ENCODE data around the gene YPEL5. TPM values are rescaled to one million over a fixed set of nuclear protein-coding genes. Genes with fewer than 3 reads are reported as not detected.

The YPEL5 gene
- total and polyA plus RNA-seq, 2 donors (not counting 1 experiment from before 2014, with no cell fraction given) = 94.7 to 159 TPM

DNA sequence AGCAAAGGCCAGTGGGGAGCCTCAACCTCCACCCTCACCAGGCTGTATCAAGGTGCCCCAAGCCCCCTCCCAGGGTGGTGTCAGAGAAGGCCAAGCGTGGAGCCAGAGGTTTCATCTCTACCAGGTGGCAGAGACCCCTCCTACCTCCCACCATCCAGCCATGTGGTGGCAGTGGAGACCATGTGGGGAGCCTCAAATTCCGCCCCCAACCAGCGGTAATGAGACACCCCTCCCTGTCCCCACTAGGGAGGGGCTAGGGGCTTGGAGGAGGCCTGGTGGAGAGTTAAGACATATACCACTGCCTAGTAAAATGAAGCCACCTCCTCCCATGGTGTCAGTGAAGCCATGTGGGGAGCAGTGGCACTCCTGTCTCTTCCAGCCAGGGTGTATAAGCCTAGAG, 24.4 kb upstream of the YPEL5 start:
- H3K27ac ChIP-seq (ENCODE audit: insufficient read depth, low read length) = no peak overlapping the region
- H3K4me2 ChIP-seq (ENCODE audit: extremely low read depth, insufficient read depth, low read length) = no peak overlapping the region
- DNase-seq (ENCODE audit: low read depth in 2 of 2) = no peak
- no peak overlapping the region for H2AFZ ChIP-seq (ENCODE audit: low read length)
- H3K9ac ChIP-seq (ENCODE audit: insufficient read depth, low read length) = no peak overlapping the region
- H3K27me3 ChIP-seq (ENCODE audit: control insufficient read depth, insufficient read depth, low read length) = peaks cover 3% of the 10 kb centered on the region
- no peaks in the 10 kb centered on the region for H3K4me1 ChIP-seq (ENCODE audit: control insufficient read depth, extremely low read depth, insufficient read depth, low read length)
- H3K79me2 ChIP-seq (ENCODE audit: control insufficient read depth, insufficient read depth, low read length) = no peaks in the 10 kb centered on the region
- no peak for TF ChIP-seq EZH2 (IDR thresholded peaks at IDR 0.05; ENCODE audit: low read length, missing control alignments)
- TF ChIP-seq, protein P1, sequence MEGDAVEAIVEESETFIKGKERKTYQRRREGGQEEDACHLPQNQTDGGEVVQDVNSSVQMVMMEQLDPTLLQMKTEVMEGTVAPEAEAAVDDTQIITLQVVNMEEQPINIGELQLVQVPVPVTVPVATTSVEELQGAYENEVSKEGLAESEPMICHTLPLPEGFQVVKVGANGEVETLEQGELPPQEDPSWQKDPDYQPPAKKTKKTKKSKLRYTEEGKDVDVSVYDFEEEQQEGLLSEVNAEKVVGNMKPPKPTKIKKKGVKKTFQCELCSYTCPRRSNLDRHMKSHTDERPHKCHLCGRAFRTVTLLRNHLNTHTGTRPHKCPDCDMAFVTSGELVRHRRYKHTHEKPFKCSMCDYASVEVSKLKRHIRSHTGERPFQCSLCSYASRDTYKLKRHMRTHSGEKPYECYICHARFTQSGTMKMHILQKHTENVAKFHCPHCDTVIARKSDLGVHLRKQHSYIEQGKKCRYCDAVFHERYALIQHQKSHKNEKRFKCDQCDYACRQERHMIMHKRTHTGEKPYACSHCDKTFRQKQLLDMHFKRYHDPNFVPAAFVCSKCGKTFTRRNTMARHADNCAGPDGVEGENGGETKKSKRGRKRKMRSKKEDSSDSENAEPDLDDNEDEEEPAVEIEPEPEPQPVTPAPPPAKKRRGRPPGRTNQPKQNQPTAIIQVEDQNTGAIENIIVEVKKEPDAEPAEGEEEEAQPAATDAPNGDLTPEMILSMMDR (conservative IDR thresholded peaks at IDR 0.05 in 1 of 2, IDR thresholded peaks at IDR 0.05 in 1 of 2; ENCODE audit: low read depth in 1 of 2, low read length in 2 of 2) = no peak
- no peaks in the 10 kb centered on the region for H3K36me3 ChIP-seq (ENCODE audit: control insufficient read depth, insufficient read depth, low read length)
- no peak overlapping the region for H3K4me3 ChIP-seq (replicated peaks in 1 of 4; ENCODE audit: control extremely low read depth in 1 of 4, insufficient read depth in 1 of 4, low read depth in 3 of 4, low read length in 4 of 4)
- H3K9me3 ChIP-seq (ENCODE audit: control insufficient read depth, insufficient read depth, low read depth, low read length) = no peaks in the 10 kb centered on the region
- no peaks in the 10 kb centered on the region for H4K20me1 ChIP-seq (ENCODE audit: control insufficient read depth, extremely low read depth, insufficient read depth, low read length)

DNA sequence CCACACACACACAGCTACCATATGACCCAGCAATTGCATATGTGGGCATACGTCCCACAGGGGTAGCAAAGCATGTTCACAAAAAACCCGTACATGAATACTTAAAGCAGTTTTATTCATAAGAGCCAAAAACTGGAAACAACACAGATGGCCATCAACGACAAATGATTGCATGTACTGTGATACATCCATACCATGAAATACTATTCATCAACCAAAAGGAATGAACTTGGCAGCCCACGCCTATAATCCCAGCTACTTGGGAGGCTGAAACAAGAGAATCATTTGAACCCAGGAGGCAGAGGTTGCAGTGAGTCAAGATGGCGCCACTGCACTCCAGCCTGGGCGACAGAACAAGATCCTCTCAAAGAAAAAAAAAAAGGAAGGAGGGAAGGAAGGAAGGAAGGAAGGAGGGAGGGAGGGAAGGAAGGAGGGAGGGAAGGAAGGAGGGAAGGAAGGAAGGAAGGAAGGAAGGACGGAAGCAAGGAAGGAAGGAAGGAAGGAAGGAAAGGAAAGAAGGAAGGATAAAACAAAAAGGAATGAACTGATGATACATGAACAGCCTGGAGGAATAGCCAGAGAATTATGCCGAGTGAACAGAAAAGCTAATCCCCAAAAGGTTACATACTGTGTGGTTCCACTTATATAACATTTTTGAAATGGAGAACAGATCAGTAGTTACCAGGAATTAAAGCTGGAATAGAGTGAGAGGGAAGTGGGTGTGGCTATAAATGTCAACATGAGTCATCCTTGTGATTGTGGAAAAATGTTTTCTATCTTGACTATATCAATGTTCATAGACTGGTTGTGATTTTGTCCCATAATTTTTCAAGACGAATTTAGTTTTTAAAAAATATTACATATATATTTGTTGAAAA, 19.6 kb upstream of the YPEL5 start:
- H3K4me1 ChIP-seq (ENCODE audit: control insufficient read depth, extremely low read depth, insufficient read depth, low read length) = no peaks in the 10 kb centered on the region
- H3K9ac ChIP-seq (ENCODE audit: insufficient read depth, low read length) = no peak overlapping the region
- DNase-seq (ENCODE audit: low read depth in 2 of 2) = peak; percentile 25 to 48
- H2AFZ ChIP-seq (ENCODE audit: low read length) = no peak overlapping the region
- TF ChIP-seq, protein P1 (conservative IDR thresholded peaks at IDR 0.05 in 1 of 2, IDR thresholded peaks at IDR 0.05 in 1 of 2; ENCODE audit: low read depth in 1 of 2, low read length in 2 of 2) = no peak
- no peak for TF ChIP-seq EZH2 (IDR thresholded peaks at IDR 0.05; ENCODE audit: low read length, missing control alignments)
- no peaks in the 10 kb centered on the region for H4K20me1 ChIP-seq (ENCODE audit: control insufficient read depth, extremely low read depth, insufficient read depth, low read length)
- H3K79me2 ChIP-seq (ENCODE audit: control insufficient read depth, insufficient read depth, low read length) = no peaks in the 10 kb centered on the region
- H3K36me3 ChIP-seq (ENCODE audit: control insufficient read depth, insufficient read depth, low read length) = no peaks in the 10 kb centered on the region
- H3K27me3 ChIP-seq (ENCODE audit: control insufficient read depth, insufficient read depth, low read length) = no peaks in the 10 kb centered on the region
- no peak overlapping the region for H3K4me2 ChIP-seq (ENCODE audit: extremely low read depth, insufficient read depth, low read length)
- no peaks in the 10 kb centered on the region for H3K9me3 ChIP-seq (ENCODE audit: control insufficient read depth, insufficient read depth, low read depth, low read length)
- no peak overlapping the region for H3K27ac ChIP-seq (ENCODE audit: insufficient read depth, low read length)
- no peak overlapping the region for H3K4me3 ChIP-seq (replicated peaks in 1 of 4; ENCODE audit: control extremely low read depth in 1 of 4, insufficient read depth in 1 of 4, low read depth in 3 of 4, low read length in 4 of 4)

DNA sequence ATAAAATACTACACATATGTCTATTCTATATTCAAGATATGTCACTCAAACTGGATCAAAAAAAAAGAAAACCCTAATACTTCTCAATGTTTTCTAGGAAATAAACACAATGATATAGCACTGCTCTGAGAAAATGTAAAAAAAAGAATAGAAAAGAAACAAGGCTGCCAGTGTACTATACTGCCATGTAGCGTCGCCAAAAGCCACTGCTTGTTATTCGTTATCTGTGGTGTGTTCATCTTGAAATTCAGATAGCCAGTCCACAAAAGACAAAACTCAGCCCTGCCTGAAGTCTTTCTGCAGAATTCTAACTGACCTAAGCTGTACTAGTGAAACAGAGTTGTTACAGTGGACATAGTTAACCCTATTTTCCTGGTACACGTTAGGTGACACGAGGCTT, 12.2 kb upstream of the YPEL5 start:
- H3K27ac ChIP-seq (ENCODE audit: insufficient read depth, low read length) = no peak overlapping the region
- H3K27me3 ChIP-seq (ENCODE audit: control insufficient read depth, insufficient read depth, low read length) = peaks cover 5% of the 10 kb centered on the region
- H3K4me1 ChIP-seq (ENCODE audit: control insufficient read depth, extremely low read depth, insufficient read depth, low read length) = no peaks in the 10 kb centered on the region
- H3K4me3 ChIP-seq (replicated peaks in 1 of 4; ENCODE audit: control extremely low read depth in 1 of 4, insufficient read depth in 1 of 4, low read depth in 3 of 4, low read length in 4 of 4) = no peak overlapping the region
- H4K20me1 ChIP-seq (ENCODE audit: control insufficient read depth, extremely low read depth, insufficient read depth, low read length) = no peaks in the 10 kb centered on the region
- no peaks in the 10 kb centered on the region for H3K9me3 ChIP-seq (ENCODE audit: control insufficient read depth, insufficient read depth, low read depth, low read length)
- H3K4me2 ChIP-seq (ENCODE audit: extremely low read depth, insufficient read depth, low read length) = no peak overlapping the region
- H3K9ac ChIP-seq (ENCODE audit: insufficient read depth, low read length) = no peak overlapping the region
- no peaks in the 10 kb centered on the region for H3K79me2 ChIP-seq (ENCODE audit: control insufficient read depth, insufficient read depth, low read length)
- no peak for DNase-seq (ENCODE audit: low read depth in 2 of 2)
- TF ChIP-seq EZH2 (IDR thresholded peaks at IDR 0.05; ENCODE audit: low read length, missing control alignments) = no peak
- TF ChIP-seq, protein P1 (conservative IDR thresholded peaks at IDR 0.05 in 1 of 2, IDR thresholded peaks at IDR 0.05 in 1 of 2; ENCODE audit: low read depth in 1 of 2, low read length in 2 of 2) = no peak
- no peaks in the 10 kb centered on the region for H3K36me3 ChIP-seq (ENCODE audit: control insufficient read depth, insufficient read depth, low read length)
- no peak overlapping the region for H2AFZ ChIP-seq (ENCODE audit: low read length)

Measured in fibroblast of lung (primary cell).